Mesothelial cell of epicardium (in vitro differentiated cells): ENCODE measurements around the gene CNTN4. TPM values are rescaled to one million over a fixed set of nuclear protein-coding genes. Genes with fewer than 3 reads are reported as not detected.

Experiments used
- DNase-seq, 2 experiments: peaks; one replicate each; pipeline ENCODE4 v3.0.0; 2021; ENCODE audit warnings: low spot score in 2 of 2; ENCODE audit not compliant: unreplicated experiment in 2 of 2
- H3K27ac Mint-ChIP-seq: 2 replicates; pipeline ENCODE4 v1.8.0; 2021; ENCODE audit warnings: mixed read lengths
- H3K27me3 Mint-ChIP-seq: 2 replicates; pipeline ENCODE4 v1.8.0; 2021; ENCODE audit warnings: low read depth, mixed read lengths
- H3K36me3 Mint-ChIP-seq: 2 replicates; pipeline ENCODE4 v1.8.0; 2021; ENCODE audit warnings: mixed read lengths
- H3K4me1 Mint-ChIP-seq: 2 replicates; pipeline ENCODE4 v1.8.0; 2021; ENCODE audit warnings: mixed read lengths
- H3K4me3 Mint-ChIP-seq: 2 replicates; pipeline ENCODE4 v1.8.0; 2021; ENCODE audit warnings: mild to moderate bottlenecking, moderate library complexity, mixed read lengths
- H3K9me3 Mint-ChIP-seq: 2 replicates; pipeline ENCODE4 v1.8.0; 2021; ENCODE audit warnings: mixed read lengths
- CTCF ChIP-seq: fragments of 200-600 bp; sonication (generic); IDR thresholded peaks from one replicate; pipeline ENCODE4 v1.5.0; 2021; ENCODE audit warnings: antibody characterized with exemption; ENCODE audit not compliant: unreplicated experiment
- total RNA-seq: library from RNA; stranded (reverse); gene quantifications from 3 replicates; pipeline ENCODE4 v1.2.1, GENCODE V29; 2021

CNTN4 gene
- total RNA-seq, 1 donor from 2014 or later: 68.9 TPM

- no peak for DNase-seq
- no peak for TF ChIP-seq CTCF
- Mint-ChIP-seq H3K4me1 (no peaks in the 10 kb centered on the region), H3K27ac (no peak overlapping the region), H3K4me3 (no peak overlapping the region), H3K36me3 (no peaks in the 10 kb centered on the region), H3K27me3 (no peaks in the 10 kb centered on the region), H3K9me3 (peaks cover 4% of the 10 kb centered on the region)
Measured at GRCh38 chr3:2300938-2301337, 202.3 kb downstream of the CNTN4 start.

DNA sequence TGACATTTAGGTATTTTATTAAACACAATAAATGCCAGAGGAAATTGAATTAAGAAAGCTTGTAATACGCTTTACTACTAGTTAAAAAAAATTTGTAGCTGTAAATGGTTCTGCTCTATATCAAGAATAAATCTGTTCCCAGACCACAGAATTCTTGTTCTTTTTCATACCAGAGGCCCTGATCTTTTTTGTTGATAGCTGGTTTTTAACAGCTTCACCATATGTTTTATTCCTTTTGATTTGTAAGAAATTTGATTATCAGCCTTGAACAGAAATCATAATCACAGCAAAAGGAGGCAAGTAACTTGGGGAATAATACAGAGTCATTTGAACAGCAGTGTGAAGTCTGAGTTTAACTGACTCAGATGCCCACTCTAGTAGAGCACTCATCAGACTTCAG lies 202.7 kb downstream of the CNTN4 start:
- Mint-ChIP-seq H3K9me3 (peaks cover 2% of the 10 kb centered on the region), H3K4me1 (no peaks in the 10 kb centered on the region), H3K27ac (no peak overlapping the region), H3K36me3 (no peaks in the 10 kb centered on the region), H3K27me3 (no peaks in the 10 kb centered on the region), H3K4me3 (no peak overlapping the region)
- no peak for TF ChIP-seq CTCF
- DNase-seq: no peak

GRCh38 chr3:2303566-2303965 lies 204.9 kb downstream of the CNTN4 start:
- peak; percentile 25 to 66 for DNase-seq
- no peak overlapping the region for H3K4me3 Mint-ChIP-seq

GRCh38 chr3:2311022-2311421 lies 212.4 kb downstream of the CNTN4 start:
- TF ChIP-seq CTCF: no peak
- H3K9me3 Mint-ChIP-seq: peaks cover 7% of the 10 kb centered on the region
- H3K27me3 Mint-ChIP-seq: no peaks in the 10 kb centered on the region
- no peak overlapping the region for H3K4me3 Mint-ChIP-seq
- H3K27ac Mint-ChIP-seq: no peak overlapping the region
- no peak for DNase-seq
- no peaks in the 10 kb centered on the region for H3K4me1 Mint-ChIP-seq
- no peaks in the 10 kb centered on the region for H3K36me3 Mint-ChIP-seq

More at GRCh38 chr3:2303566-2303965, 204.9 kb downstream of the CNTN4 start:
- Mint-ChIP-seq H3K27ac (no peak overlapping the region), H3K36me3 (no peaks in the 10 kb centered on the region), H3K27me3 (no peaks in the 10 kb centered on the region), H3K4me1 (no peaks in the 10 kb centered on the region), H3K9me3 (peaks cover 7% of the 10 kb centered on the region)
- no peak for TF ChIP-seq CTCF

- Mint-ChIP-seq H3K27me3 (no peaks in the 10 kb centered on the region), H3K27ac (no peak overlapping the region), H3K9me3 (no peaks in the 10 kb centered on the region), H3K4me3 (no peak overlapping the region), H3K36me3 (no peaks in the 10 kb centered on the region), H3K4me1 (no peaks in the 10 kb centered on the region)
- DNase-seq: no peak
- no peak for TF ChIP-seq CTCF
Measured at GRCh38 chr3:2317521-2317920, 218.9 kb downstream of the CNTN4 start.

GRCh38 chr3:2334921-2335320 lies 236.3 kb downstream of the CNTN4 start:
- Mint-ChIP-seq H3K27me3 (no peaks in the 10 kb centered on the region), H3K36me3 (no peaks in the 10 kb centered on the region), H3K4me1 (no peaks in the 10 kb centered on the region), H3K9me3 (no peaks in the 10 kb centered on the region), H3K4me3 (no peak overlapping the region), H3K27ac (no peak overlapping the region)
- DNase-seq: no peak
- no peak for TF ChIP-seq CTCF
